ENCODE measurements around the gene UBR1.

Gene UBR1

DNA sequence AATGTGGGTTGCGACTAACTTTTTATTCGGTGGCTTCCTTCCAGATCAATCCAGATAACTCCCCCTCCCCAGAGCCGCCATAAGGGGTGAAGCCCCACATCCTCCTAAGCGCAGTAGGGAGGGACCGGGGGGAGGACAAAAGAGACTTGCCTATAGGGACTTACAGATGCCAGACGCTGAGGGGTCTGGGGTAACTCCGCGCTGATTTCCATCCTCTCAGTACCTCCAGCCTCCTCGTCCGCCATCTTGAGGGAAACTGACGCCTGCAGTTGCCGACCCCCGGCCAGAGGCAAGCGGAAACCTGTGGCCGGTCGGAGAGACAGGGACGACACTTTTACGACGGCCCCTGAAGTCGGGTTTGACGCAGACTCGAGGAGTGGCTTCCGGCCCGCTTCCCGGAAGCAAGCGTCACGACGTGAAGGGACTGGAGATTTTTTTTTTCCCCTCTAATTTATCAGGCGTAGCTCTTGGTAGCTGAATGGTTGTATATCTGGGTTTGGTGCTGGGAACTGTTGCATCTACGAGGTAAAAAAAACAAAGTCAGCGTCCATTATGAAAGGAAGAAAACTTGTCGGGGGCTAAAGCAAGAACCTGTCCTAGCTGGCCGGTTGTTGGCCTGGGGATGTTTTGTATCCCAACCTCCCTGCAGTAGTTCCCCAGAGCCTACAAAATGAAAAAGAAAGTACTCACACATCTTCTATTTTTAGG, at the start of gene UBR1:
TSS of gene UBR1 (minus strand) at position 261 of the 708 bp plus-strand sequence. CDS start at position 245, 16 bp downstream.
- in situ Hi-C loops (cut with HindIII; ENCODE audit: low sequenced_read_pairs): no loop called here
- peak; percentile 94 for DNase-seq (ENCODE audit: low read depth, low spot score)
- H3K4me3 ChIP-seq (ENCODE audit: low read depth, low read length): peak within 1 kb of the TSS; percentile 99
- TF ChIP-seq, protein P1, sequence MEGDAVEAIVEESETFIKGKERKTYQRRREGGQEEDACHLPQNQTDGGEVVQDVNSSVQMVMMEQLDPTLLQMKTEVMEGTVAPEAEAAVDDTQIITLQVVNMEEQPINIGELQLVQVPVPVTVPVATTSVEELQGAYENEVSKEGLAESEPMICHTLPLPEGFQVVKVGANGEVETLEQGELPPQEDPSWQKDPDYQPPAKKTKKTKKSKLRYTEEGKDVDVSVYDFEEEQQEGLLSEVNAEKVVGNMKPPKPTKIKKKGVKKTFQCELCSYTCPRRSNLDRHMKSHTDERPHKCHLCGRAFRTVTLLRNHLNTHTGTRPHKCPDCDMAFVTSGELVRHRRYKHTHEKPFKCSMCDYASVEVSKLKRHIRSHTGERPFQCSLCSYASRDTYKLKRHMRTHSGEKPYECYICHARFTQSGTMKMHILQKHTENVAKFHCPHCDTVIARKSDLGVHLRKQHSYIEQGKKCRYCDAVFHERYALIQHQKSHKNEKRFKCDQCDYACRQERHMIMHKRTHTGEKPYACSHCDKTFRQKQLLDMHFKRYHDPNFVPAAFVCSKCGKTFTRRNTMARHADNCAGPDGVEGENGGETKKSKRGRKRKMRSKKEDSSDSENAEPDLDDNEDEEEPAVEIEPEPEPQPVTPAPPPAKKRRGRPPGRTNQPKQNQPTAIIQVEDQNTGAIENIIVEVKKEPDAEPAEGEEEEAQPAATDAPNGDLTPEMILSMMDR (IDR thresholded peaks at IDR 0.05; ENCODE audit: low read depth, low read length): no peak

DNA sequence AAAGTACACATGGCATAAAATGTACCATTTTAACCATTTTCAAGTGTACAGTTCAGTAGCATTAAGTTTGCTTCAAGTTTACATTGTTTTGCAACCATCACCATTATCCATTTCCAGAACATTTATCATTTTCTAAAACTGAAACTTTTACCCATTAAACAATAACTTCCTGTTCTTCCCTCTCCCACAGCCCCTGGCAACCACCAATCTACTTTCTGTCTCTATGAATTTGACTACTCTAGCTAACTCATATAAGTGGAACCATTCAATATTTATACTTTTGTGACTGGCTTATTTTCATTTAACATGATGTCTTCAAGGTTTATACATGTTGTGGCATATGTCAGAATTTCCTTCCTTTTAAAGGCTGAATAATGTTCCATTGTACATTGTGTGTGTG, 47.4 kb upstream of the UBR1 start:
- TF ChIP-seq, protein P1 (IDR thresholded peaks at IDR 0.05; ENCODE audit: low read depth, low read length): no peak
- no peak overlapping the region for H3K4me3 ChIP-seq (ENCODE audit: low read depth, low read length)
- in situ Hi-C loops (cut with HindIII; ENCODE audit: low sequenced_read_pairs): no loop called here
- no peak for DNase-seq (ENCODE audit: low read depth, low spot score)

DNA sequence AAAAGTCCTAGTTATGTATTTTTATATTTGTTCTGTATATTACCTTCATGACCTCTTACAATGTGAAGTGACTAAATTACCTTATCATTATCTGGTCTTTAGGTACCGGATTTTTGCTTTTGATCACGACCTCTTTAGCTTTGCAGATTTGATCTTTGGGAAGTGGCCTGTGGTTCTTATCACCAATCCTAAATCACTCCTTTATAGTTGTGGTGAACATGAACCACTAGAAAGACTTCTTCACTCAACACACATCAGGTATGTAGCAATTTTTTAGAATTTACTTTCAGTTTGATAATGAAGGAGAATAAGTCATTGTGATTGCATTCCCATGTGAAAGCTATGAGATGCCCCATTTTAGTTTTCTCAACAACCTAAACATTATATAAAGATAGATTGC, 45.9 kb upstream of the UBR1 start:
- in situ Hi-C loops (cut with HindIII; ENCODE audit: low sequenced_read_pairs): no loop called here
- no peak overlapping the region for H3K4me3 ChIP-seq (ENCODE audit: low read depth, low read length)
- no peak for DNase-seq (ENCODE audit: low read depth, low spot score)
- TF ChIP-seq, protein P1 (IDR thresholded peaks at IDR 0.05; ENCODE audit: low read depth, low read length): no peak

DNA sequence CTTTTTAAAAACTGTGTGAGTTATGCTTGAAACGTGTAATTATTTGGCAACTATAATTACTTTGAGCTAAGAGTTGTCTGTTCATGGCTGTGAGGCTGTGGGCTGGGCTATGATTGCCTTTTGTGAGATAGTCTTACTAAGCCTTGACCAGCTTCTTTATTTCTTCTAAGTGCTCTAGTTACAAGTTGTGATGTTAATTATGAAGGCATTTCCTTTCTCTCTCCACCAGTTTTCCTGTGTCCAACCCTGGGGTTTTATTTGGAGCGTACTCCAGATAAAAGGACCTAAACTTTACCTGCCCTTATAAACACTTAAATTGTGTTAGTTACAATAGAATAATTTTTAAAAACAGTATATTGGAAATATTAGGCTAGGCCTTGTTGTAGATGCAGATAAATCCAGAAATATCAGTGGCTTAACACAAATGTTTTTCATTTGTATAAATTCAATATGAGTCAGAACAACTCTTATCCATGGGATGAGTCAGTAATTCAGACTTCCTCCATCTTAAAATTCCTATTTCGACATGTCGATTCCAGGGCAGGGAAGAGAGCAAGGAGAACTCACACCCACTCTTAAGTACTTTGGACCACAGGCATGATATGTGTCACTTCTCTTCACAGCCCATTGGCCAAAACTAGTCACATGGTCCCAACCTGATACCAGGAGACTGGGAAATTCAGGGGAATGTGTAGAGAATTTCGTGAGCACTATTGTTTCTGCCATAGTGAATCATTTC, 44.5 kb upstream of the UBR1 start:
- H3K4me3 ChIP-seq (ENCODE audit: low read depth, low read length): no peak overlapping the region
- in situ Hi-C loops (cut with HindIII; ENCODE audit: low sequenced_read_pairs): no loop called here
- TF ChIP-seq, protein P1 (IDR thresholded peaks at IDR 0.05; ENCODE audit: low read depth, low read length): no peak
- DNase-seq (ENCODE audit: low read depth, low spot score): peak; percentile 91

DNA sequence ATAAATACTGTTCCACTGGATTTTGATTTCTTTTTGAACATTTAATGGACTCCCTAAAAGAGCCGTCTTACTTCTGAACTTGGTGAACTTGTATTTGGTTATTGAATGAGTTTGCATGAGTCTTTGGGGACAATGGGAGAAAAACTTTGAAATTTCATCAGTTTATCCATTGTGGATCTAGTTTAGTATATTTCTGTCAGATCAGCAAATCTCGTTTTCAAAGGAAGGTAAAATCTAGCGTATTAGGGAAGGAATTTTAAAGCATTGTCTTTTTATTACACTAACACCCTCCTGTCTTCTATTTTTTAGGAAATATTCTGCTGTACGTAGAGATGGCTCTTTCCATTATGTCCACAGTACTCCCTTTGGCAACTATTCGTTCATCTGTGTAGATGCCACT, 40.3 kb upstream of the UBR1 start:
- H3K4me3 ChIP-seq (ENCODE audit: low read depth, low read length): no peak overlapping the region
- no peak for DNase-seq (ENCODE audit: low read depth, low spot score)
- TF ChIP-seq, protein P1 (IDR thresholded peaks at IDR 0.05; ENCODE audit: low read depth, low read length): no peak
- in situ Hi-C loops (cut with HindIII; ENCODE audit: low sequenced_read_pairs): no loop called here

DNA sequence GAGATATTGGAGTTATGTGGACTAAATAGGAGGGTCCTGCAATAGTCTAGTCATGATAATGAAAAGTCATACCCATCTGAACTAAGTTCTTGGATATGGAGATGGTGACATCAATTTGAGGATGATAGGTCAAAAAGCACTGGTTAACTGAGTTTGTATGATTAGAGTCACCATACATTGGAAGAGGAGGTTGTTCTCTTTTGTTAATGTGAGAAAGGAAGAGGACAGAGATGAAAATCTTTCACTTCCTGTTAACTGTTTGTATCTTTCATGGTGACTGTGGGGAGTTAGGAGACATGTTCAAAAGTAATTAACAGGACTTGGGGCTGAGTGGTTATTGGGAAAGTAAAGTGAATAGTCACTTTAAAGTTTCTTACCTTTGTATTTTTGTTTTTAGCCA, 38.7 kb upstream of the UBR1 start:
- in situ Hi-C loops (cut with HindIII; ENCODE audit: low sequenced_read_pairs): no loop called here
- TF ChIP-seq, protein P1 (IDR thresholded peaks at IDR 0.05; ENCODE audit: low read depth, low read length): no peak
- no peak for DNase-seq (ENCODE audit: low read depth, low spot score)
- no peak overlapping the region for H3K4me3 ChIP-seq (ENCODE audit: low read depth, low read length)
